H1 (cell line): Measurements from ENCODE around the gene SPTBN4. TPM values are rescaled to one million over a fixed set of nuclear protein-coding genes. Genes with fewer than 3 reads are reported as not detected.

Experiments
- CHD1 ChIP-seq: IDR thresholded peaks from 2 replicates; pipeline ENCODE4 v1.6.1; 2012; ENCODE audit warnings: low read depth, low read length, improper control_type of control experiment
- CHD2 ChIP-seq: IDR thresholded peaks from 2 replicates; pipeline ENCODE4 v1.6.1; 2012; ENCODE audit warnings: low read length, improper control_type of control experiment
- EGR1 ChIP-seq: IDR thresholded peaks from 2 replicates; pipeline ENCODE4 v1.6.1; 2011; ENCODE audit warnings: low read depth, low read length, borderline replicate concordance
- EZH2 ChIP-seq: fragments of 200-600 bp; sonication (generic); IDR thresholded peaks from 2 replicates; pipeline ENCODE4 v1.7.1; 2012; ENCODE audit warnings: low read depth, mild to moderate bottlenecking, moderate library complexity, low read length, inconsistent platforms; ENCODE audit not compliant: severe bottlenecking
- GTF2F1 ChIP-seq: IDR thresholded peaks from 2 replicates; pipeline ENCODE4 v1.6.1; 2012; ENCODE audit warnings: low read depth, low read length, improper control_type of control experiment, borderline replicate concordance
- JUN ChIP-seq: IDR thresholded peaks from 2 replicates; pipeline ENCODE4 v1.6.1; 2011; ENCODE audit warnings: low read depth, mild to moderate bottlenecking, improper control_type of control experiment, low read length
- JUND ChIP-seq: IDR thresholded peaks from 2 replicates; pipeline ENCODE4 v1.6.1; 2011; ENCODE audit warnings: mild to moderate bottlenecking, improper control_type of control experiment, low read length
- KDM5A ChIP-seq: fragments of 200-600 bp; IDR thresholded peaks from 2 replicates; pipeline ENCODE4 v1.7.1; 2012; ENCODE audit warnings: mild to moderate bottlenecking, low read length, inconsistent platforms, mixed read lengths
- MAFK ChIP-seq: IDR thresholded peaks from 2 replicates; pipeline ENCODE4 v1.6.1; 2012; ENCODE audit warnings: low read depth, mild to moderate bottlenecking, improper control_type of control experiment, low read length
- POLR2AphosphoS5 ChIP-seq: IDR thresholded peaks from 2 replicates; pipeline ENCODE4 v1.6.1; 2011; ENCODE audit warnings: low read depth, low read length
- POU5F1 ChIP-seq: IDR thresholded peaks from 2 replicates; pipeline ENCODE4 v1.6.1; 2011; ENCODE audit warnings: low read depth, mild to moderate bottlenecking, low read length, moderate library complexity
- RBBP5 ChIP-seq: IDR thresholded peaks from 2 replicates; pipeline ENCODE4 v1.7.1; 2012; ENCODE audit warnings: low read depth, mild to moderate bottlenecking, inconsistent platforms, low read length, moderate library complexity, borderline replicate concordance
- RXRA ChIP-seq: IDR thresholded peaks from 2 replicates; pipeline ENCODE4 v1.6.1; 2011; ENCODE audit warnings: low read depth, mild to moderate bottlenecking, low read length, moderate library complexity; ENCODE audit not compliant: insufficient read depth
- SP2 ChIP-seq: IDR thresholded peaks from 2 replicates; pipeline ENCODE4 v1.6.1; 2012; ENCODE audit warnings: mild to moderate bottlenecking, low read length, inconsistent platforms
- SRF ChIP-seq: IDR thresholded peaks from 2 replicates; pipeline ENCODE4 v1.6.1; 2011; ENCODE audit warnings: mild to moderate bottlenecking, low read depth, low read length, moderate library complexity
- TAF1 ChIP-seq: IDR thresholded peaks from 2 replicates; pipeline ENCODE4 v1.6.1; 2011; ENCODE audit warnings: mild to moderate bottlenecking, low read depth, low read length
- ZNF274 ChIP-seq: IDR thresholded peaks from 2 replicates; pipeline ENCODE4 v1.7.0; 2012; ENCODE audit warnings: low read length, borderline replicate concordance; ENCODE audit errors: extremely low read depth
- polyA plus RNA-seq, 7 experiments: library from polyadenylated mRNA; depleted of rRNA in 3 of 7; stranded (reverse) in 5 of 7; unstranded in 2 of 7; fragments of >200 nt in 5 of 7; fragments of 200-250 nt in 2 of 7; gene quantifications; 1 replicate in 5 of 7; 2 replicates in 1 of 7; 4 replicates in 1 of 7; pipeline versions ENCODE4 v1.2.1 to v1.2.3, GENCODE V29; 2011 to 2013; ENCODE audit warnings: missing spikeins in 2 of 7, mixed read lengths in 2 of 7
- total RNA-seq: library from RNA; stranded (reverse); fragmentation: NEBNext Ultra II Directional; extraction: Animal tissue kit (Norgen Biotek cat#: 25700); gene quantifications from 2 replicates; pipeline ENCODE4 v1.2.1, GENCODE V29; 2021
- TF ChIP-seq, protein P1 (sequence below), 3 experiments: IDR thresholded peaks; 1 replicate in 2 of 3; 2 replicates in 1 of 3; pipeline versions ENCODE4 v1.5.1 to v1.6.1; 2011; ENCODE audit warnings: low read length in 3 of 3, mild to moderate bottlenecking in 3 of 3, inconsistent platforms in 2 of 3, low read depth in 1 of 3, moderate library complexity in 1 of 3; ENCODE audit not compliant: insufficient read depth in 1 of 3; ENCODE audit errors: control extremely low read depth in 1 of 3
- TF ChIP-seq, protein P2 (sequence below): IDR thresholded peaks from 2 replicates; pipeline ENCODE4 v1.6.1; 2012; ENCODE audit warnings: inconsistent platforms
- TF ChIP-seq, protein P3 (sequence below): IDR thresholded peaks from 2 replicates; pipeline ENCODE4 v1.6.1; 2012; ENCODE audit warnings: low read length, inconsistent platforms

The SPTBN4 gene
- total and polyA plus RNA-seq, 2 of the 8 experiments (the other 6 are each of a cell fraction or from before 2014, with no cell fraction given) = 1.9 to 3.0 TPM

DNA sequence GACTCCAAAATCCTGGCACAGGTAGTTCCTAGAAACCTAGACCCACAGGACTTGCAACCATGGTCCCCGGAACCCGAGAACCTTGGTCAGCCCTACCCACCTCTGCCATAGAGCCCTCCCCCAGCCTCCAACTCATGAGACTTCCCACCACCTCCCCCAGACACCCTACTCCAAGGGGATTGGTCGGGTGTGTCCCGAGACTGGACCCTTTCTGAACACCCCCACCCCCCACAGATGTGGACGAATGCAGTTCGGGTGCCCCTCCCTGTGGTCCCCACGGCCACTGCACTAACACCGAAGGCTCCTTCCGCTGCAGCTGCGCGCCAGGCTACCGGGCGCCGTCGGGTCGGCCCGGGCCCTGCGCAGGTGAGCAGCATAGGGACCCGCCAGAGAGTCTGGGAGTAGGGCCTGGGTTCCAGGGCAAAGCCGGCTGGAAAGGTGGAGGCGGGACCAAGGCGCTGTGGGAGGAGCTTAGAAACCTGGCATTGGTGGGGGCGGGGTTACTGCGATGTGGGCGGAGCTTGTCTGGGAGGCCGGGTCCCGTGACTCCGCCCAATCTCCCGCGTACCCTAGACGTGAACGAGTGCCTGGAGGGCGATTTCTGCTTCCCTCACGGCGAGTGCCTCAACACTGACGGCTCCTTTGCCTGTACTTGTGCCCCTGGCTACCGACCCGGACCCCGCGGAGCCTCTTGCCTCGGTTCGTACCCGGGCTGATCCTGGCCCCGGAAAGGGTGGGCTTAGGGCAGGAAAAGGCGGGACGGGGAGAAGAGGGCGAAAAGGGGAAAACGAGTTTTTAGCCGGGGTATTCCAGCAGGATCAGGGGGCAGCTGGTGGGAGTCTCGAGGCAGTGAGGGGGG lies 146.3 kb downstream of the SPTBN4 start (continued):
- TF ChIP-seq, protein P1, sequence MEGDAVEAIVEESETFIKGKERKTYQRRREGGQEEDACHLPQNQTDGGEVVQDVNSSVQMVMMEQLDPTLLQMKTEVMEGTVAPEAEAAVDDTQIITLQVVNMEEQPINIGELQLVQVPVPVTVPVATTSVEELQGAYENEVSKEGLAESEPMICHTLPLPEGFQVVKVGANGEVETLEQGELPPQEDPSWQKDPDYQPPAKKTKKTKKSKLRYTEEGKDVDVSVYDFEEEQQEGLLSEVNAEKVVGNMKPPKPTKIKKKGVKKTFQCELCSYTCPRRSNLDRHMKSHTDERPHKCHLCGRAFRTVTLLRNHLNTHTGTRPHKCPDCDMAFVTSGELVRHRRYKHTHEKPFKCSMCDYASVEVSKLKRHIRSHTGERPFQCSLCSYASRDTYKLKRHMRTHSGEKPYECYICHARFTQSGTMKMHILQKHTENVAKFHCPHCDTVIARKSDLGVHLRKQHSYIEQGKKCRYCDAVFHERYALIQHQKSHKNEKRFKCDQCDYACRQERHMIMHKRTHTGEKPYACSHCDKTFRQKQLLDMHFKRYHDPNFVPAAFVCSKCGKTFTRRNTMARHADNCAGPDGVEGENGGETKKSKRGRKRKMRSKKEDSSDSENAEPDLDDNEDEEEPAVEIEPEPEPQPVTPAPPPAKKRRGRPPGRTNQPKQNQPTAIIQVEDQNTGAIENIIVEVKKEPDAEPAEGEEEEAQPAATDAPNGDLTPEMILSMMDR (IDR thresholded peaks at IDR 0.05; ENCODE audit: control extremely low read depth in 1 of 3, insufficient read depth in 1 of 3, low read depth in 1 of 3, low read length in 3 of 3) = no peak
- TF ChIP-seq, protein P2, sequence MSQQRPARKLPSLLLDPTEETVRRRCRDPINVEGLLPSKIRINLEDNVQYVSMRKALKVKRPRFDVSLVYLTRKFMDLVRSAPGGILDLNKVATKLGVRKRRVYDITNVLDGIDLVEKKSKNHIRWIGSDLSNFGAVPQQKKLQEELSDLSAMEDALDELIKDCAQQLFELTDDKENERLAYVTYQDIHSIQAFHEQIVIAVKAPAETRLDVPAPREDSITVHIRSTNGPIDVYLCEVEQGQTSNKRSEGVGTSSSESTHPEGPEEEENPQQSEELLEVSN = peak; percentile 71; the same call in 1 of the 2 replicates
- no peak for TF ChIP-seq ZNF274
- TF ChIP-seq KDM5A = no peak
- TF ChIP-seq POLR2AphosphoS5 = no peak; the same call in 1 of the 2 replicates
- no peak for TF ChIP-seq JUND
- TF ChIP-seq SRF = no peak
- TF ChIP-seq TAF1 = peak; percentile 57; the same call in 1 of the 2 replicates
- TF ChIP-seq RXRA = no peak
- no peak for TF ChIP-seq EGR1
- TF ChIP-seq GTF2F1 = no peak
- TF ChIP-seq RBBP5 = no peak; the same call in 1 of the 2 replicates
- TF ChIP-seq MAFK = no peak
- TF ChIP-seq SP2 = no peak
- TF ChIP-seq POU5F1 = no peak
- no peak for TF ChIP-seq CHD1
- TF ChIP-seq CHD2 = no peak
- no peak for TF ChIP-seq JUN
- no peak for TF ChIP-seq EZH2
- TF ChIP-seq, protein P3, sequence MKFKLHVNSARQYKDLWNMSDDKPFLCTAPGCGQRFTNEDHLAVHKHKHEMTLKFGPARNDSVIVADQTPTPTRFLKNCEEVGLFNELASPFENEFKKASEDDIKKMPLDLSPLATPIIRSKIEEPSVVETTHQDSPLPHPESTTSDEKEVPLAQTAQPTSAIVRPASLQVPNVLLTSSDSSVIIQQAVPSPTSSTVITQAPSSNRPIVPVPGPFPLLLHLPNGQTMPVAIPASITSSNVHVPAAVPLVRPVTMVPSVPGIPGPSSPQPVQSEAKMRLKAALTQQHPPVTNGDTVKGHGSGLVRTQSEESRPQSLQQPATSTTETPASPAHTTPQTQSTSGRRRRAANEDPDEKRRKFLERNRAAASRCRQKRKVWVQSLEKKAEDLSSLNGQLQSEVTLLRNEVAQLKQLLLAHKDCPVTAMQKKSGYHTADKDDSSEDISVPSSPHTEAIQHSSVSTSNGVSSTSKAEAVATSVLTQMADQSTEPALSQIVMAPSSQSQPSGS = no peak; the same call in 1 of the 2 replicates
